ENCODE data around the gene GMEB1.
"Not testable (repeated sequence)": the region's sequence is repeated elsewhere in the genome, so short reads cannot be mapped to it uniquely, and the experiment has no call there.

Gene GMEB1

GRCh38 chr1:28750330-28750729 is 81.7 kb downstream of the GMEB1 start:
- no peak for DNase-seq (ENCODE audit: low read depth, low spot score)

GRCh38 chr1:28750771-28751294 is 82.2 kb downstream of the GMEB1 start:
- not testable (repeated sequence) for DNase-seq (ENCODE audit: low read depth, low spot score)

GRCh38 chr1:28751315-28752060 is 82.9 kb downstream of the GMEB1 start:
- no peak for DNase-seq (ENCODE audit: low read depth, low spot score)

- DNase-seq (ENCODE audit: low read depth, low spot score) = no peak
Measured at GRCh38 chr1:28755701-28756100, 87.1 kb downstream of the GMEB1 start.

- DNase-seq (ENCODE audit: low read depth, low spot score) = no peak
Measured at GRCh38 chr1:28756846-28757245, 88.3 kb downstream of the GMEB1 start.

- no peak for DNase-seq (ENCODE audit: low read depth, low spot score)
Measured at GRCh38 chr1:28758420-28758819, 89.8 kb downstream of the GMEB1 start.

GRCh38 chr1:28759257-28759656 is 90.7 kb downstream of the GMEB1 start:
- no peak for DNase-seq (ENCODE audit: low read depth, low spot score)

- no peak for DNase-seq (ENCODE audit: low read depth, low spot score)
Measured at GRCh38 chr1:28761189-28761588, 92.6 kb downstream of the GMEB1 start.

- no peak for DNase-seq (ENCODE audit: low read depth, low spot score)
Measured at GRCh38 chr1:28766532-28767183, 98.1 kb downstream of the GMEB1 start.

Measured in iPS DF 19.7 (cell line).